CD4-positive, alpha-beta T cell treated with Interferon gamma for 1 hour (primary cell): ENCODE data around the gene ANP32B.
"Not testable (repeated sequence)": the region's sequence is repeated elsewhere in the genome, so short reads cannot be mapped to it uniquely, and the experiment has no call there.

Experiments
- DNase-seq: peaks from one replicate; pipeline ENCODE4 v3.0.0-alpha.2; 2020

The ANP32B gene

DNA sequence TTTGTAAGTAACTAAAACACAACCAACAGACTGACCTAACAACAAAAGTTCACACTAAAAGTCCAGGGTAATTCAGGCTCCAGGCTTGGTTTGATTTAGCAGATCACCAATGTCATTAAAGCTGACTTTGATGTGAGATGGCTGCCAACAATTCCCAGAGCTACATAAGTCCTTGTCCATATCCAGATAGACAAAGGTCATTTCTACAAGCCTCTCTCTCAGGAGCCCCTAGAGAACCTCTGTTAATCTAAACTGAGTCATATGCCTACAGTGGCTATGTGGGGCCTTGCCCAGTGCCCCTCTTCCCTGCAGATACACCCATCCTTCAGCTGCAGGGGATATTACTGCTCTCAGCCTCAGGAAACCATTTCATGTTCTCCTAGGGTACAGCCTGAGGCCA is 18.2 kb upstream of the ANP32B start:
- DNase-seq: no peak

DNA sequence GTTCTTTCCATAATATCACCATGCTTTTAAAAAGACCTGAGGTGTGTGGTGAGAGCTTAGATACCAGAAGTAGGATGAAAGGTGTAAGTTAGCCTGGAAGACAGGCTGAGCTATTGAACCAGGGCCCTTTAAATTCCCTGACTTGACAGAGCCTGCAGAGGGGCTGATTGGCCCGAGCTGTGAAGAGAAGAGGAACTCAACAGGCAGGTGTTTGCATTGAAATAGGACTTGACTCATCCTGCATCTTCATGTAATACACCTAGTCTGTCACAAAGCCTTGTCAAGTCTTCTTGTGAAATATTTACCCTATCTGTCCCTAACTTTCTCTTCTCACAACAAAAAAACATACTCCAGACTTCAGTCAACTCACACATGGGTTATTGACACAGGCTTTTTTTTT is 16.6 kb upstream of the ANP32B start:
- no peak for DNase-seq

DNA sequence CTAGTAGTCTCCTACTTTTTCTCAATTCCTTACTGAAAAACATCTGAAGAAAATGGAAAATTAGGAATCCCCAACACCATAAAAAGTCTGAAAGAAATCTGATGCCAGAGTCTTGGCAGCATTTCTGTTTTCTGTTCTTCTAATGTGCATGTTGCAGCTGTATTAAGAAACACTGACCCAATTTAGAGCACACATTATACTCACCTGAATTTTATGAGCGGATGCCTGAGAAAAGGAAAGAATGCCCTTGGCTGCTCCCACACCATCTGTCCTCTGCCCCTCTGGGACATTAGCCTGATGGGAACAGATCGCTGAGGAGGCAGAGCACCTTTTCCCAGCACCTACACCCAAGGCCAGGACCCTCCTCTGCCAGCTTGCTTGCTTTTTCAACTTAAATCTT is 14.1 kb upstream of the ANP32B start:
- DNase-seq: no peak

DNA sequence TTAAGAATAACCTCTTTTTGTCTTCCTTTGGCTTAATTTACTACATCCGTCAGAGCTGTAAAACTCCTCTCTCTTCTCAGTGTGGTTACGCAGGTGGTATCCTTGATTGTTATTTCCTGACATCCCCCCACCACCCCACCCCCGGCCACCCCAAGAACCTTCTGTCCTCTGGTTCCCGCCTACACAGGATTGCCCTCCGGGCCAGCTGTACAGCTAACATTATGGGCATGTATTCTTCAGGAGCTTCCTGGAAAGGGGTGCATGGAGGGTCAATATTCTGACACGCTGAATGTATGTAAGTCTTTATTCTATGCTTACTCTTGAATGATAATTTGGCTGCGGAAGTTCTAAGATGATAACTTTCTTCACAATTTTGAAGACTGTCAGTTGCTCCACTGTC is 13.0 kb upstream of the ANP32B start:
- DNase-seq: no peak

DNA sequence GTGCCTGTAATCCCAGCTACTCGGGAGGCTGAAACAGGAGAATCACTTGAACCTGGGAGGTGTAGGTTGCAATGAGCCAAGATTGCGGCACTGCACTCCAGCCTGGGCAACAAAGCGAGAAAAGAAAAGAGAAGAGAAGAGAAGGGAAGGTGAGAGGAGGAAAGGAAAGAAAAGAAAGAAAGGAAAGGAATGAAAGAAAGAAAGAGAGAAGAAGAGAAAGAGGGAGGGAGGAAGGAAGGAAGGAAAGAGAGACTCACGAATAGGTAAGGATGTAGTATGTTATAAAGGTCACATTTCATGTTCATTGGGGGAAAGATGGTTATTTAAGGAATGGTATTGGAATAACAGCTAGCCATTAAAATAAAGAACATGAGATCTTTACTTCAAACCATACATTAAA is 10.4 kb upstream of the ANP32B start:
- DNase-seq: no peak

DNA sequence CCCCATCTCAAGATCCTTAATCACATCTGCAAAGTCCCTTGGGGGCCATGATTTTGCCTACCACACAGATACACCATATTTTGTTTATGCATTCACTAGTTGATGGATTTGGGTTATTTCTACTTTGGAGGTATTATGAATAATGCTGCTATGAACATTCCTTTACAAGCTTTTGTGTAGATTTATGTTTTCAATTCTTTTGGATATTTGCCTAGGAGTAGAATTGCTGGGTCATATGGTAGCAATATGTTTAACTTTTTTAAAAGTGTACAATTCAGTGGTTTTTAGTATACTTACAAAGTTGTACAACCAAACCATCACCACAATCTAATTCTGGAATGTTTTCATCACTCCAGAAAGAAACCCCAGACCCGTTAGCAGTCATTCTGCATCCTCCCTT is 7.8 kb upstream of the ANP32B start:
- DNase-seq: no peak

DNA sequence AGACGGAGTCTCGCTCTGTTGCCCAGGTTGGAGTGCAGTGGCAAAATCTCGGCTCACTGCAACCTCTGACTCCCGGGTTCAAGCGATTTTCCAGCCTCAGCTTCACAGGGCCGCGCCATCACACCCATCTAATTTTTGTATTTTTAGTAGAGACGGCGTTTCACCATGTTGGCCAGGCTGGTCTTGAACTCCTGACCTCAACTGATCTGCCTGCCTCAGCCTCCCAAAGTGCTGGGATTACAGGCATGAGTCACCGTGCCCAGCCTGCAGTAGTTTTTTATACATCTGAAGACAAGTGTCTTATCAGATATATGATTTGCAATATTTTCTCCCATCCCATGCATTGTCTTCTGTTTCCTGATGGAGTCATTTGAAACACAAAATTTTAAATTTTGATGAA is 6.5 kb upstream of the ANP32B start:
- DNase-seq: not testable (repeated sequence)

DNA sequence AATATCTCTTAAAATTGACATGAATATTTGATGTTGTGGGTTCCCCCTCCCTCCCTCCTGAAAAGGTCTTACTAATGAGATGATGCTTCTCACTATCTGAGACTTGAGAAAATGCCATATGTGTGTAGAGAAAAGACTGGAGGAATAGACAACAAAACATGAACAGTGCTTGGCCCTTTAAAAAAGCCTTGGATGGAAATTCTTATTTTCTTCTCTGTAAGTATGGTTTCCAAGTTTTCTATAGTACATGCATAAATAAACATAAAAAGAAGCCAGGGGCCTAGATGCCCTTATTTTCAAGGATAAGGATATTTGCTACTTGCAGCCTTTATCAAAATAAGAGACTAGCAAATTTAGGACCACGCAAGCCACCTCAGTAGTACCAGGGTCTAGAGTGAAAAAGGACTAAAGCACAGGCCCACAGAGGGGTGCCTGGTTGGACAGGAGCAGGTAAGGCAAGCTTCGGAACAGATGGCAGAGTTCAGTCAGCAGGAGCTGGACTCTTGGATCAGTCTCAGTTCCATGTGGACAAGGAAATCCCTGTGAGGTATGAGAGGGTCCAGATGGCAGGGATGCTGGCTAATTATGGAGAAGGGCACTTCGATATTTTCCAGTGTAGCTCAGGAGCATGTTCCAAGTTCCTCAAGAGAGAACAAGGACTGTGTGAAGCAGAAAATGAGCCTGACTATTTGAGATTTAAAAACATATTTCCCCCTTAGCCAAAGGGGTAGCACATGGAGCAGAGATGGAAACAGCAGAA is 4.6 kb upstream of the ANP32B start:
- DNase-seq: no peak

DNA sequence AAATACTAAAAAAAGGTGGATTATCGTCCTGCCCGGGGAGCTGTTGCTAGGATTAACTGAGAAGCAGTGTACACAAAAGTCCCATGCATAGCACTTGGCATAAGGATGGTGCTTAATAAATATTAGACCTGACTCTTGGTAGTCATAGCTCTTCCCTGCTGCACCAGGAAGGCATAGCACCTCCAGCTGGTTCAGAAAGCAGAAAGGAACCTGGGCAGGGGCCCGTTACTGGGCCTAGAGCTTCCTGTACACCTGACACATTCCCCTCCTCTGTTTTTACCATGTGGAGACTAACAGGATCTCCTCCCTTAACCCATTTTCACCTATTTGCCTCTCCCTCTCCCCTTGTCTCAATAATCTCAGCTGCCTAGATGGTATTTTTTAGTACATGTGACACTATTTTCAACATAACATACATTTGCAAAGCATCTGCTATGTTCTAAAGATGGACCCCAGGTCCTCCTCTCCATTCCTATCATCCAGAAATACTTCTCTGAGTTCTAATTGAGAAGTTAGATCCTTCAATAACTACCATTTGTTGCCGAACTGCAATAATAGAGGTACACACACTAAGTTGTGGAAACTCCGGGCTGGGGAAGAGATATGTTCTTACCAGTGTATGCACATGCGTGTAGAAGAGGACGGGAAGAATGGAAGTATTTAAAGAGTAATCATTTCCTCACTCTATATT is 3.2 kb upstream of the ANP32B start:
- DNase-seq: no peak

DNA sequence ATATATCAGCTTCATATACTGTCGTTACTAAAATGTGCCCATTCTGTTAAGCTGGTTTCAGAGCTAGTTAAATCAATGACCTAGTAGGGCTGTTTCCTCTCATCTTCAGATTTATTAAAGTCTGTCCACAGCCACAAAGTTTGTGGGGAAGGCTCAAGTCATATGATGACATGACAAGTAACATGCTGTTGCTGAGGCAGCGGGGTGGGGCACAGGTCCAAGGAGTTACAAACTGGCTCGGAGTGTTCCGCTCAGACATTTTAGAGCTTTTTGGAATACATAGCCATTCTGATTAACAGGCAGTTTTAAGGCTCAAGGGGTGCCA is 2.7 kb upstream of the ANP32B start:
- DNase-seq: no peak

DNA sequence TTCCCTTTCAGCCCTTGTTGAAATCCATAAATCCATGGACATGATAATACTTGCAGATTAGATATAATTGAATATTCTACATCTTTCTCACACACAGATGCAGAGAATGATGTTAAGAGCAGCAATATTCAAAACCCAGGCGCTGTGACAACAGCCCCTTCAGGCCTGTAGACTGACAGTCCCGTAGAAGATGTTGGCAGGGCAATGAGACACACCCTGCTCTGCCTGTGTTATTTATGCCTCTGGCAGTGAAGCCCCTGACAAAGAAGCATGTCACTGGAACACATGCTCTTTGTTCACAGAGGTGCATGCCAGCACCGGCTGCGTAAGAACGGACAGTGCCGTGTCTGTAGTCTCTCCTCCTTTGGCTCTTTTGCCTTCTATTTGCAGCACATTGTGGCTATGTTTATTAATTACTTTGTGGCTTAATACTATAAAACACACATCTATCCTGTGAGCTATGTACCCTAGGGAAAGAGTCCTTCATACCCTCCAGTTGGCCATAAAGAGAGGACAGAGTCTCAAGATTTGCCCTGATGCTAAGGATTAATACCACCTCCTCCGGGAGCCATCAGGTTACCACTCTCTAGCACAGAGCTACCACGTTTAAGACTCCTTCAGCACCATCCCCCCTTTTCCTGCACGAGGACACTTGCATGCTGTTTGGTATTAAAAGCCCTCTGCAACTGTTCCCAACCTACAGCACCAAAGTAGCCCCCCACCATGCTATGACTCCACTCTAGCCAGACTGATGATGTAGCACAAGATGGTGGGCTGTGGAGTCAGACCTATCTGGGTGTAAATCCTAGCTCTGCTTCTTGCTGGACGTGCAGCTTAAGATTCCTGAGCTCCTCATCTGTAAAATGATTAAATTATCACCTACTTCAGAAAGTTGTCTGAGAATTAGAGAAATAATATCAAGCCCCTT is 2.0 kb upstream of the ANP32B start:
- no peak for DNase-seq

DNA sequence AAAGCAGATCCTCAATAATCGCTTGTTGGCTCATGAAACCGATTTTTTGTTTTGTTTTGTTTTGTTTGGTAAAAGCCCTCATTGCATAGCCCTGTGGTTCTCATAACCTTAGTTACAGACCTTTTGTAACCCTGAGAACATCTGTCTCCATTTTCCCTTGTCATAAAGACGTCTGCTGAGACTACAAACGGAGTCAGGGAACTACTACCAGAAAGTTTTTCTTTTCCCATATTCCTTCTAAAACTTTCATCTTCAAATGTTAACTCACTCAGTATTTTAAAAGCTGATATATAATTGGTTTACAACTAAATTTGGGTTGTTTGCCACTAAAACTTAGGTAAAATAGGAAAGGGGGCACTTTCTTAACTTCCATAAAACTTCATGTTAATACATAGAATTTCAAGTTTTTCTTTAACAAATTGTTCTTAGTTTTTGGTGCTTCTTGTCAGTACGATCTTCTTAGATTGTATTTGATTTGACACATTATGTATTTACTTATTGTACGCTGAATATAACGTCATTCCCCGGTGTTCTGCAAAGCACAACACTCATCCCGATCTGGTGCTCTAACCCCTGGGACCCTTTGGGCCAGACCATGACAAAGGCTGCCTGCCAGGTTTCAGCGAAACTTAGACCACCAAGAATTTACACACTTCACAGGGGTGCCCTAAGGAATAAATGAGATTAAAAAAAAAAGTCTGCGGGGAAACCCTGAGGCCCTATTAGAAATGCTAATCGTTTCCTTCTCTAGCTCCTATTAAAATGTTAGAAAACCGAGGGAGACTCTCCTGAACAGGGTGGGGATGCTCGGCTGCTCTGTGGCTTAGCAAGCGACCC is 1.1 kb upstream of the ANP32B start:
- DNase-seq: no peak

DNA sequence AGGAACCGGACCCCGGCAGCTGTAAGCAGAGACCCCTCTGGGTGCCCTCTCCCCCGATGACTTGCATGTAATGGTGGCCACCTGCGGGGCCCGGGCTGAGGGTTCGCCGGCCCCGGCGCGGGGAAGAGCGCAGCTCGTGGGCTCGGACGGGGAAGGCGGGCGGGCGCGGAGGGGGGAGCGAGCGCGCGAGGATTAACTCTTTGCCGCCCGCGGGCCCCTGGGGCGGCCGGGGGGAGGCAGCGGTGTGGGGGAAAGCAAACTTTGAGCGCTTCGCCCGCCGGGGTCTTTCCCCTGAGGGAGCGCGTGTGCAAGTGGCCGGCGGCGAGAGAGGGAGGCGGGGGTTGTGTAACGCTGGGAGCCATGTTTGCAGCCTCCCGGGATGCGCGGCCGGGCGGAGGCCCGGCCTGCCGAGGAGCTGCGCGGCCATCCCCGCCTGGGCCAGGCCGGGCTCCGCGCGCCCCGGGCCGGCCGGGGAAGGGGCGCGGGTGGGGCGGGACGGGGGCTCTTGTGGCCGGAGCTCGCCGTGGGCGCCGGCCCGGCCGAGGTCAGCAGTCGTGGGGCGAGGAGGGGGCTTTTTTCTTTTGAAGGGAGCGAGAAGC is 547 bp downstream of the ANP32B start:
- DNase-seq: peak; percentile 65

DNA sequence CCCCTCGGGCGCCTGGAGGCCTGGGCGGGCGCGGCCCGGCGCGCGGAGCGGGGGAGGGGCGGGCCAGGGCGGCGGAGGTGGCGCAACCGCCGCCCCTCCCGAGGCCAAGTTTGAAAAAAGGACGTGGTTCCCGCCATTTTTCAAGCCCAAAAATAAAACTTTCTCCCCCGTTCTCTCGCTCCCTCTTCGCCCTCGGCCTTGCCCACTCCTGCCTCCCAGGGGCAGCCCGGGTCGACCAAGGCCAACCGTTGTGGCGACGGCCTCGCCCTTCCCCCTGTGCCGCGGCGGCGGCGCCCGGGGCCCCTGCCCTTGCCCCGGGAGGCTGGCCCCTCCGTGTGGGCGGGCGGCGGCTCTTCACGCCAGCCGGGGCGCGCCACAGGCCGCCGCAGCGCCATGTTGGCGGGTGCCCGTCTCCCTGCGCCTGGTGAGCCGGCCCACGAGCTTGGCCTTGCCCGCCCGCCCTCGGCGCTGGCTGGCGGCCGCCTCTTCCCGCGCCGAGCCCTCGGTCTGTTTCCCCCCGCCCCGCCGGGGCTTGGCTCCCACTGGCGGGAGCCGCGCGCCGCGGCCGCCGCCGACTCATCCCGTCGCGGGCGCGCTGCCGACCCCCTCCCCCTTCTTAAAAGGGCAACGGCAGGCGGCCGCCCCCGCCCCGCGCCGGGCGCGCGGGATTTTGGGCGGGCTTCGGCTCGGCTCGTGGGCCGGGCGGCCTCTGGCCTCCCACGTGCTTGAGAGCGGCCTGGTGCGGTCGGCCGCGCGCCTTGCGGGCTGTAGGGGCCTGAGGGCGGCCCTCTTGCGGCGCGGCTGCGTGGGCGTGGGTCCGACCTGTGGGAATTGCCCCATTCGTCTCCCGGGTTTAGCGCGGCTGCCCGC is 1.3 kb downstream of the ANP32B start:
- DNase-seq: peak; percentile 81

DNA sequence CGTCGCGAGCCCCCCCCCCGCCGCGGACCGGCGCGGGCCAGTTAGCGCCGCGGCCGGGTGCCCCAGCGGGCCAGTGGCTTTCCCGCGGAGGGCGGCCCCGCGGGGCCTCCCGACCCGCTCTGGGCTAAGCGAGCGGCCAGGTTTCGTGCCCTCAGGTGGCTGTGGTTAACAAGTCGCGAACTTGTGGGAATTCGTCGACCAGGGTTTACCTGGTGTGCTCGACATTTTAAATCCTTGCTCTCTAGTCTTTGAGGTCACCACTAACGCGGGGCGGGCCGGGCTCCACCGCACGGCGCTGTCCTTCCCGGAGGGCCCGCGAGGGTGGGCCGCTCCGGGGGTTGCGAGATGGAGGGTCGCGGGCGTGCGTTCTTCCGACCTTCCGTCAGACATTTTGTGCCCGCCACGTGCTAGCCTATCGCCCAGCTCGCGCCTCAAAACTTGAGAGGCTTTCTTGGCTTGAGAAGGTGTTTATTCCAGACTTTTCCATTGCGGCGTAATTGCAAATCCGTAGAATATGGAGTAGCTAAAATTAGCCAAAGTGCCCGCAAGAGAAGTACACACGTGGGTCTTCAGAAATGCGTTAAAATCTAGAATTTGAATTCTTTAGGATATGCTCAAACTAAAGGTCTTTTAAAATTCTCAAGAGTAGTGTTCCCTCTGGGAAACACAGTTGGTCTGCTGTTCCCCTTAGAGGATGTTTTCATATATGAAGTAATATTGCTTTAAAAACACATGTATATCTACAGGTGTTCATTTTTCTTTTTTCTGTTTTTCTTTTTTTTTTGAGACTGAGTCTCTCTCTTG is 2.1 kb downstream of the ANP32B start:
- no peak for DNase-seq

DNA sequence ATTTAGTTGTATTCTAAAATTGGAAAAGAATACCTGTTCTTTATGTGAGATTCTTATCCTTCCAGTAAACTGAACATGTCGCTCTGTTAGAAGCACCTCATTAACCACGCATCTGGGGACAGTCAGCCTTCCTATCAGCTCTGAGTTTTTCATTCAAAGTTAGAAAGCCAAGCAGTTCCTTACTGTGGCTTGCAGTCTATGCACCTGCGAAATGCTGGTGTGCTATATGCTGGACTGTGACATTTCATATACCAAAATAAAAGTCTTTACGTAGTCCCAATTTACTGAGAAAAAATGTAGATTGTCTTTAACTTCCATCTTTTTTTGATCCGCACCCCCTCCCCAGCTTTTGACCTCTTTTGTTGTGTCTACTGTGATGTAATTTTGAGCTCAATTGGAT is 4.3 kb downstream of the ANP32B start:
- no peak for DNase-seq

DNA sequence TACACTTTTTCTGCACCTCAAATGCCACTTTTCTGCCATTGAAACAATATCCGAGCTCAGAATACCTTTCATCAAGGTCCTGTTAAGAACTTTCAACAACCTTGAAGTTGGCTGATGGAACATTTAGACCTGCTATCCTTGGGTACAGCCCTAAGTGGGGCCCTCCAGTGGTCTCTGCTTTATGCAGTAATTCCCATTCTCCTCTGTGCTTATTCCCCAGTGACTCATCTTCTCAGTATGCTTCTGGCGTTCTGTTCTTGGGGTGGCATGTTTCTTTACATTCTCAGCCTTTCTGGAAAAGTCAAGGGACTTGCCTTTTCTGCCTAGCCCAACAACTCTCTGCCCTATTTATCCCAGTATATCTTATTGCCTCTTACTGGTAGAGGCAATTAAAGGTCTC is 7.1 kb downstream of the ANP32B start:
- no peak for DNase-seq

DNA sequence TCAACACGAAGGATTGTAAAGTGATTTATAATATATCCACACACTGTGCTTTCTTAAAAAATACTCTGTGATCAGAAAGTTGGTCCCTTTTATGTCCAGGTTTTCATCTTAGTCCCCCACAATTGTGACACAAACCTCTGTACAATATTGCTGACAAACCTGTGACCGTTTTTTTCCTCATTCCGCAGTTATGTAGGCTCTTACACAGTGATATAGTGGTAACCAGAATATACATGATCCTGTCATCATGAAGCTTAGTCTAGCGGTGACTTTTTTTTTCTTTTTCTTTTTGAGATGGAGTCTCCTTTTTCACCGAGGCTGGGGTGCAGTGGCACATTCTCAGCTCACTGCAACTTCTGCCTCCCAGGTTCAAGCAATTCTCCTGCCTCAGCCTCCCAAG is 8.7 kb downstream of the ANP32B start:
- DNase-seq: no peak

DNA sequence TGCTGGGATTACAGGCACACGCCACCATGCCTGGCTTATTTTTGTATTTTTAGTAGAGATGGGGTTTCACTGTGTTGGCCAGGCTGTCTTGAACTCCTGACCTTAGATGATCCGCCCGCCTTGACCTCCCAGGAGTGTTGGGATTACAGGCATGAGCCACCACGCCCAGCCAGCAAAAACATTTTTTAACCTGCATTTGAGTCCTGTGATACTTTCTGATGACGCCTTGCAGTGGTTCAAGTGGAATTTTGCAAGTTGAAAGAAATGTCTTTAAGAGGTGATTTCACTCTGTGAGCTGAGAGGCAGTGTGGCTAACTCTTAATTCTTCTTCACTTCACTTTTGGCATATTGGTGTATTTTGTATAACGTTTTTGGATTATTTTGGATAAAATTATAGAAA is 9.1 kb downstream of the ANP32B start:
- no peak for DNase-seq

DNA sequence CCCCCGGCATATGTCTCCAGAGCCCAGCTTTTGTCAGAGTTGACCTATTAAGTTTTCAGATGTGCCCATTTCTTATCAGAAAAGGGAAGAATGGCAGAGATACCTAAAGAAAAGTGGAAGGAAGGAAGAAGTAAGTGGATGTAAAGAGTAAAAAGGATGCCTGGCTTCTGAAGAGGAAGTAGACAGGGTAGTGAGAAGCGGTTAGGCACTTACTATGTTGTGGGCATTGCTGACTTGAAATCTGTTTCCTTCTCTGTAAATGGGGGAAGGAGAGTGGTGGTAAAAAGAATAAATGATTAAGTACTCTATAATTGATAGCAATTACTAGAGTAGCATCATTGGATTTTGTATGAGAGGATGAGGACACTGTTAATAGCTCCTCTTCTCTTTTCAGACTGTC is 9.9 kb downstream of the ANP32B start:
- no peak for DNase-seq

DNA sequence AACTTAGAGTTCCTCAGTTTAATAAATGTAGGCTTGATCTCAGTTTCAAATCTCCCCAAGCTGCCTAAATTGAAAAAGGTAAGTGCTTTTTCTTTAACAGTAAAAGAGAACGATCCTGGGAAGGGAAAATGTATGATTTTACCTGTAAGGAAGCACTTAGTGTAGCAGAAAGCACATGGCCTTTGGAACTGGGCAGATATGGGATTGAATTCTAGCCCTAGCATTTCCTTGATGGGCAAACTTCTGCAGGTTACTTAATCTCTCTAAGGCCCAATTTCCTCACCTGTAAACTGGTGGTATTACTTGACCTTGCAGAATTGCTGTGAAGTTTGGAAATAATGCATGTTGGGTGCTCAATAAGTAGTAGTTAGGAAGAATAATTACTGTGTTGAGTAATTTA is 11.6 kb downstream of the ANP32B start:
- no peak for DNase-seq
